Activated B cell treated with CpG ODN at 0.5 μM for 24 hours (primary cell): ENCODE results near the gene ENO2. TPM values are rescaled to one million over a fixed set of nuclear protein-coding genes. Genes with fewer than 3 reads are reported as not detected.

Source experiments
- ATAC-seq: fragments of 200-7000 bp; cut with Tn5 transposase; one replicate; pipeline ENCODE4 v1.10.0; 2021; ENCODE audit warnings: low read depth, mild to moderate bottlenecking, moderate library complexity
- CTCF ChIA-PET: fragments of 350-600 bp; sonication (Branson Sonifier 250); formaldehyde crosslinking; loops from one replicate; lab custom pipeline; 2021; ENCODE audit warnings: antibody characterized with exemption; lab: Charles Lee
- POLR2A ChIA-PET: fragments of 350-600 bp; sonication (Branson Sonifier 250); formaldehyde crosslinking; loops from one replicate; lab custom pipeline; 2021; ENCODE audit warnings: antibody characterized with exemption; lab: Charles Lee
- DNase-seq: peaks from one replicate; pipeline ENCODE4 v3.0.0; 2022
- H3K27ac Mint-ChIP-seq: one replicate; pipeline ENCODE4 v1.8.0; 2020; ENCODE audit warnings: mixed read lengths
- H3K27me3 Mint-ChIP-seq: one replicate; pipeline ENCODE4 v1.8.0; 2021; ENCODE audit warnings: mixed read lengths
- H3K36me3 Mint-ChIP-seq: one replicate; pipeline ENCODE4 v1.8.0; 2021; ENCODE audit warnings: low read depth, mixed read lengths
- H3K4me1 Mint-ChIP-seq: one replicate; pipeline ENCODE4 v1.8.0; 2021; ENCODE audit warnings: mixed read lengths
- H3K4me3 Mint-ChIP-seq: one replicate; pipeline ENCODE4 v1.8.0; 2020; ENCODE audit warnings: mild to moderate bottlenecking, mixed read lengths
- H3K9me3 Mint-ChIP-seq: one replicate; pipeline ENCODE4 v1.8.0; 2020; ENCODE audit warnings: mixed read lengths
- intact Hi-C: fragments of 100-400 bp; cut with micrococcal nuclease; formaldehyde crosslinking; loops from one replicate; pipeline ENCODE4 v1.15.1; 2024
- total RNA-seq: library from RNA; stranded (reverse); gene quantifications from 2 replicates; pipeline ENCODE4 v1.2.3, GENCODE V29; 2022
- TF ChIP-seq, protein P1 (sequence below): fragments of 200-600 bp; IDR thresholded peaks from one replicate; pipeline ENCODE4 v1.8.0; 2022; ENCODE audit warnings: antibody characterized with exemption, mild to moderate bottlenecking

The ENO2 gene
- total RNA-seq, 1 donor from 2014 or later = 31.0 TPM

DNA sequence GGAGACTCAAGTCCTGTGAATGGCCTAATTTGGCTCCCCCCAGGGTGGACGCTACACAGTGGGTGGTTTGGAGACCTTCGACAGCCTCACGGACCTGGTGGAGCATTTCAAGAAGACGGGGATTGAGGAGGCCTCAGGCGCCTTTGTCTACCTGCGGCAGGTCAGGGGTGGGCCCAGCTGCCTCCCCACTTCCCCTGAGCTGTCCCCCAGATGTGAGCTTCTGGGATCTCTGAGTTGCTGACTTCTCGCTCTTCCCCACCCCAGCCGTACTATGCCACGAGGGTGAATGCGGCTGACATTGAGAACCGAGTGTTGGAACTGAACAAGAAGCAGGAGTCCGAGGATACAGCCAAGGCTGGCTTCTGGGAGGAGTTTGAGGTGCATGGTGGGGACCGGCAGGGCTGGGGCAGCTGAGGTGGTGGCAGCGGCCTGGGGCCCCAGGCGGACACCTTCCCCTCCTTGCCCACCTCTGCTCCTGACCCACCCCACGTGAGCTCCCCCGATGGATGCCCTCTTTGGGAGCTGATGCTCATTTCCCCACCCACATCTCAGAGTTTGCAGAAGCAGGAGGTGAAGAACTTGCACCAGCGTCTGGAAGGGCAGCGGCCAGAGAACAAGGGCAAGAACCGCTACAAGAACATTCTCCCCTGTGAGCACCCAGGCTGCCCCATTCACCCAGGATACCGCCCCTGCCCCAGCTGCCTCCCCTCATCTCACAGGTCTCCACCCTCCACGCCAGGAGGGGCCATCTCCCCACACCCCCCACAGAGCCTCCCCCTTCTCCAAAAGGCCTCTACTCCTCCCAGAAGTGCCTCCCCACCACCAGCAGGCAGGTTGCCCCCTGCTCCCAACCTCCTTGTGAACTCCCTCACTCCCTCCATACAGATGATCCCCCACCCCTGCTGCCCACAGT lies 41.0 kb downstream of the ENO2 start:
- peak overlapping the region; percentile 96 for H3K27ac Mint-ChIP-seq
- DNase-seq = no peak
- ATAC-seq = no peak

DNA sequence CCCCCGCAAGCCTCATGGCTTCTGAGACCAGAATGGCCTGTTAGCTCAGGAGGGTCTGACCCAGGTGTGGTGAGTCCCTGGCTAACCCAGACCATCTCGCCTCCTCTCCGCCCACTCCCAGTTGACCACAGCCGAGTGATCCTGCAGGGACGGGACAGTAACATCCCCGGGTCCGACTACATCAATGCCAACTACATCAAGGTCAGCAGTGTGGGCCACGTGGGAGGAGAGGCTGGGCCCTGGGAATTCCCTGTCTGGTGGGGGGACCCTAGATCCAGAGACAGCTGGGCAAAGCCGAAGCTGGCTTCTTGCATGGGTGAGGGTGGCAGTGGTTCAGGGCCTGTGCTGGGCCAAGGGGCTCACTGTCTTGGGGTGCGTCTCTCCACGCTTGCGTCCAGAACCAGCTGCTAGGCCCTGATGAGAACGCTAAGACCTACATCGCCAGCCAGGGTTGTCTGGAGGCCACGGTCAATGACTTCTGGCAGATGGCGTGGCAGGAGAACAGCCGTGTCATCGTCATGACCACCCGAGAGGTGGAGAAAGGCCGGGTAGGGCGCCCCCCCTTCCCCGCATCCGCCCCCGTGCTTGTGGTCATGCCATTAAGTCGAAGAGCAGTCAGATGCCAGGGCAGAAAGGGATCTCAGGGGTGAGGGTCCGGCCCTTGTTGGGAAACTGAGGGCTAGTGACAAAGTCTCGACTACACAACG lies 41.8 kb downstream of the ENO2 start:
- peaks cover 86% of the 10 kb centered on the region for H3K4me1 Mint-ChIP-seq
- H3K36me3 Mint-ChIP-seq = peaks cover 88% of the 10 kb centered on the region
- peak overlapping the region; percentile 68 for H3K4me3 Mint-ChIP-seq
- ChIA-PET CTCF (interaction anchor here (3.4 to 13.0 kb wide), 2 partner anchors 8 to 10 kb away, joined by 17 to 571 read pairs; partner anchors contain the start of genes C12orf57, PTPN6 and RNU7-1), POLR2A (interaction anchor here (1.7 to 17.0 kb wide), 3 partner anchors 8 to 83 kb away, joined by 6 to 1516 read pairs (median 9); partner anchors contain the start of genes C12orf57, PTPN6, RNU7-1 and SPSB2)
- no peaks in the 10 kb centered on the region for H3K9me3 Mint-ChIP-seq
- TF ChIP-seq, protein P1, sequence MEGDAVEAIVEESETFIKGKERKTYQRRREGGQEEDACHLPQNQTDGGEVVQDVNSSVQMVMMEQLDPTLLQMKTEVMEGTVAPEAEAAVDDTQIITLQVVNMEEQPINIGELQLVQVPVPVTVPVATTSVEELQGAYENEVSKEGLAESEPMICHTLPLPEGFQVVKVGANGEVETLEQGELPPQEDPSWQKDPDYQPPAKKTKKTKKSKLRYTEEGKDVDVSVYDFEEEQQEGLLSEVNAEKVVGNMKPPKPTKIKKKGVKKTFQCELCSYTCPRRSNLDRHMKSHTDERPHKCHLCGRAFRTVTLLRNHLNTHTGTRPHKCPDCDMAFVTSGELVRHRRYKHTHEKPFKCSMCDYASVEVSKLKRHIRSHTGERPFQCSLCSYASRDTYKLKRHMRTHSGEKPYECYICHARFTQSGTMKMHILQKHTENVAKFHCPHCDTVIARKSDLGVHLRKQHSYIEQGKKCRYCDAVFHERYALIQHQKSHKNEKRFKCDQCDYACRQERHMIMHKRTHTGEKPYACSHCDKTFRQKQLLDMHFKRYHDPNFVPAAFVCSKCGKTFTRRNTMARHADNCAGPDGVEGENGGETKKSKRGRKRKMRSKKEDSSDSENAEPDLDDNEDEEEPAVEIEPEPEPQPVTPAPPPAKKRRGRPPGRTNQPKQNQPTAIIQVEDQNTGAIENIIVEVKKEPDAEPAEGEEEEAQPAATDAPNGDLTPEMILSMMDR = no peak
- H3K27ac Mint-ChIP-seq = peak overlapping the region; percentile 88
- no peak for ATAC-seq
- intact Hi-C loops = loop anchor here (10.0 kb wide), 2 partner anchors 321 to 531 kb away; partner anchors contain the start of gene LPAR5
- no peaks in the 10 kb centered on the region for H3K27me3 Mint-ChIP-seq
- DNase-seq = no peak

More for the DNA sequence above, 41.0 kb downstream of the ENO2 start:
- CTCF ChIA-PET = interaction anchor here (3.4 to 13.0 kb wide), 2 partner anchors 9 kb away, joined by 17 to 571 read pairs; partner anchors contain the start of genes C12orf57, PTPN6 and RNU7-1
- peak overlapping the region; percentile 99 for H3K4me3 Mint-ChIP-seq
- H3K9me3 Mint-ChIP-seq = no peaks in the 10 kb centered on the region
- peaks cover 80% of the 10 kb centered on the region for H3K36me3 Mint-ChIP-seq
- intact Hi-C loops = loop anchor here (10.0 kb wide), 2 partner anchors 321 to 531 kb away; partner anchors contain the start of gene LPAR5
- no peaks in the 10 kb centered on the region for H3K27me3 Mint-ChIP-seq
- TF ChIP-seq, protein P1 = no peak
- POLR2A ChIA-PET = interaction anchor here (2.1 to 24.6 kb wide), 3 partner anchors 3 to 13 kb away, joined by 9 to 1516 read pairs (median 1516); partner anchors contain the start of genes C12orf57, PTPN6 and RNU7-1
- peaks cover 85% of the 10 kb centered on the region for H3K4me1 Mint-ChIP-seq

DNA sequence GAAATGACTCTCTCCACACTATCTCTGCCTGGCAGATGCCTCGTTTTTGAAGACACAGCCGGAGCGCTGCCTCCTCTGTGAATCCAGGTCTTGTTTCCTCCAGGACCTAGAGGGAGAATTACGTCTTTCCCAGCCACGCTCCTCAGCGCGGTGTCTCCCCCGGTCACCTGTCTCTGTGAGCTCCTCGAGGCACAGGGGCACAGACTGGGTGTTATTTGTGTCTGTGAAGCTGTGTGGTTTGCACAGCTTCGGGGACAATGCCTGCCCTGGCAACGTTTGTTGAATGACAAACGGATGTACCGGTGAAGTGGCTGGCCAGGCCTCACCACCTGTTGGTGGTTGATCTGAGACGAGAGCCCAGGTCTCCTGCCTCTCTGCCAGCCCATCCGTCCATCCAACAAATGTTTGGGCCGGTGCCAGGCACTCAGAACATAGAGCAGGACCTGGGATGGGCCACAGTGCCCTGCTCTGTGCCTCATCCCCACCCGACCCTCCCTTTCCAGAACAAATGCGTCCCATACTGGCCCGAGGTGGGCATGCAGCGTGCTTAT lies 42.8 kb downstream of the ENO2 start:
- H3K27ac Mint-ChIP-seq = peak overlapping the region; percentile 98
- peaks cover 96% of the 10 kb centered on the region for H3K4me1 Mint-ChIP-seq
- H3K27me3 Mint-ChIP-seq = no peaks in the 10 kb centered on the region
- intact Hi-C loops = loop anchor here (10.0 kb wide), 2 partner anchors 322 to 532 kb away; partner anchors contain the start of gene LPAR5
- H3K36me3 Mint-ChIP-seq = peaks cover 82% of the 10 kb centered on the region
- DNase-seq (no peak), ATAC-seq (no peak)
- TF ChIP-seq, protein P1 = no peak
- H3K4me3 Mint-ChIP-seq = peak overlapping the region; percentile 68
- no peaks in the 10 kb centered on the region for H3K9me3 Mint-ChIP-seq
- CTCF ChIA-PET = interaction anchor here (3.4 to 13.0 kb wide), 2 partner anchors 7 to 11 kb away, joined by 17 to 571 read pairs; partner anchors contain the start of genes C12orf57, PTPN6 and RNU7-1
- POLR2A ChIA-PET = interaction anchor here (1.7 to 17.0 kb wide), 3 partner anchors 7 to 84 kb away, joined by 6 to 1516 read pairs (median 9); partner anchors contain the start of genes C12orf57, PTPN6, RNU7-1 and SPSB2

DNA sequence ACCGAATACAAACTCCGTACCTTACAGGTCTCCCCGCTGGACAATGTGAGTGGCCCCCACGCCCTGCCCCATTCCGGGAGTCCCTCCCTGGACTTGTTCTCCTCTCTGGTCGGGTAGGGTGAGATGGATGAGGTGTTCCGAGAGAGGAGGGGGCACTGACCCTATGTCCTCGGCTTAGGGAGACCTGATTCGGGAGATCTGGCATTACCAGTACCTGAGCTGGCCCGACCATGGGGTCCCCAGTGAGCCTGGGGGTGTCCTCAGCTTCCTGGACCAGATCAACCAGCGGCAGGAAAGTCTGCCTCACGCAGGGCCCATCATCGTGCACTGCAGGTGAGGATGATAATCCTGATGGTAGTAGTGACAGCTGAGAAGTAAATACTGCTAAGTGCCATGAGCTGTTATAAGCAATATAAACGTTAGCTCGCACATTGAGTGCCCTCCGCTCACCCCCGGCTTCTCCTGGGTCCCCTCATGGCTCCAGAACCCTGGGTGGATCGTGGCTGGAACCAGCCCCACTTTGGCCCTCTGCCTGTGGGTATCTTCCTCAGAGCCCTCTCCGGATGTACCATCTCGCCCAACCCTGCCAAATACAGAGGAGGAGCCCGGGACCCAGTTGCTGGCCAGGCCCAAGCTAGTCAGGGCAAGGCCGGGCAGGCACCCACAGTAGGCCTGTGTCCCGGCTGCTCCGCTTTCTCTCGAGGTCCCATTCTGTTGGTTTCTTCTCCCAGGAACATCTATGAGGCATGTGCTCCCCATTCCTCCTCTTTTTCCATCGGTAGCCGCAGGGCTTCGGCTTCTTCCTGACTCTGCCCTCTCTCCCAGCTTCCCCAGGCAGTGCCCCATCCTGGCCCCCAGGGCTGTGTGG lies 43.6 kb downstream of the ENO2 start:
- peak overlapping the region; percentile 88 for H3K4me3 Mint-ChIP-seq
- TF ChIP-seq, protein P1 = no peak
- POLR2A ChIA-PET = interaction anchor here (0.6 to 17.0 kb wide), 6 partner anchors 10 to 323 kb away, joined by 3 to 1516 read pairs (median 8); partner anchors contain the start of genes C12orf57, PTPN6, RNU7-1 and SPSB2
- intact Hi-C loops = loop anchor here (10.0 kb wide), 2 partner anchors 323 to 533 kb away; partner anchors contain the start of gene LPAR5
- H3K27me3 Mint-ChIP-seq = no peaks in the 10 kb centered on the region
- H3K36me3 Mint-ChIP-seq = peaks cover 75% of the 10 kb centered on the region
- DNase-seq (no peak), ATAC-seq (no peak)
- H3K9me3 Mint-ChIP-seq = no peaks in the 10 kb centered on the region
- peaks cover 100% of the 10 kb centered on the region for H3K4me1 Mint-ChIP-seq
- peak overlapping the region; percentile 98 for H3K27ac Mint-ChIP-seq
- CTCF ChIA-PET = interaction anchor here (1.2 to 13.0 kb wide), 3 partner anchors 12 to 154 kb away, joined by 3 to 571 read pairs (median 3); partner anchors contain the start of genes C12orf57, PTPN6 and RNU7-1
